Ishikawa (cell line): ENCODE measurements around the gene MRPL41.
A peak's percentile ranks its signal among the peaks of the same experiment; 100 is the strongest.

ENCODE experiments used
- CEBPB ChIP-seq: IDR thresholded peaks from 2 replicates; pipeline ENCODE4 v1.6.1; 2012
- CREB1 ChIP-seq: IDR thresholded peaks from 2 replicates; pipeline ENCODE4 v1.6.1; 2012; ENCODE audit warnings: low read depth
- EGR1 ChIP-seq: IDR thresholded peaks from 2 replicates; pipeline ENCODE4 v1.6.1; 2012
- EP300 ChIP-seq: IDR thresholded peaks from 2 replicates; pipeline ENCODE4 v1.6.1; 2012; ENCODE audit warnings: borderline replicate concordance
- FOXM1 ChIP-seq: IDR thresholded peaks from 2 replicates; pipeline ENCODE4 v1.6.1; 2012; ENCODE audit warnings: low read depth, borderline replicate concordance
- MAX ChIP-seq: IDR thresholded peaks from 2 replicates; pipeline ENCODE4 v1.6.1; 2012
- NFIC ChIP-seq: IDR thresholded peaks from 2 replicates; pipeline ENCODE4 v1.6.1; 2012
- RAD21 ChIP-seq: IDR thresholded peaks from 2 replicates; pipeline ENCODE4 v1.6.1; 2012; ENCODE audit warnings: low read depth
- REST ChIP-seq: IDR thresholded peaks from 2 replicates; pipeline ENCODE4 v1.6.1; 2012; ENCODE audit warnings: low read depth, mild to moderate bottlenecking
- TAF1 ChIP-seq: IDR thresholded peaks from 2 replicates; pipeline ENCODE4 v1.6.1; 2012; ENCODE audit warnings: low read depth, mild to moderate bottlenecking
- TCF12 ChIP-seq: IDR thresholded peaks from 2 replicates; pipeline ENCODE4 v1.6.1; 2012; ENCODE audit warnings: low read depth
- TEAD4 ChIP-seq: IDR thresholded peaks from 2 replicates; pipeline ENCODE4 v1.6.1; 2012
- USF1 ChIP-seq: IDR thresholded peaks from 2 replicates; pipeline ENCODE4 v1.6.1; 2012
- YY1 ChIP-seq: IDR thresholded peaks from 2 replicates; pipeline ENCODE4 v1.6.1; 2012; ENCODE audit warnings: low read depth
- ZBTB7A ChIP-seq: IDR thresholded peaks from 2 replicates; pipeline ENCODE4 v1.6.1; 2012; ENCODE audit warnings: low read depth

Gene MRPL41

GRCh38 chr9:137524161-137524980, 27.3 kb upstream of the MRPL41 start:
- no peak for TF ChIP-seq USF1
- no peak for TF ChIP-seq YY1
- TF ChIP-seq FOXM1, result no peak
- no peak for TF ChIP-seq EGR1
- TF ChIP-seq TCF12, result no peak
- no peak for TF ChIP-seq CEBPB
- no peak for TF ChIP-seq TEAD4
- no peak for TF ChIP-seq RAD21
- no peak for TF ChIP-seq TAF1
- TF ChIP-seq NFIC, result no peak
- TF ChIP-seq ZBTB7A, result no peak
- no peak for TF ChIP-seq CREB1

GRCh38 chr9:137524981-137525317, 26.7 kb upstream of the MRPL41 start:
- TF ChIP-seq EP300 (no peak), EGR1 (no peak), FOXM1 (no peak), NFIC (no peak), YY1 (no peak), TAF1 (no peak), CEBPB (no peak), ZBTB7A (no peak), RAD21 (no peak), CREB1 (no peak), MAX (no peak), REST (no peak), TCF12 (no peak), TEAD4 (no peak), USF1 (no peak)

GRCh38 chr9:137530331-137530730, 21.3 kb upstream of the MRPL41 start:
- TF ChIP-seq CEBPB (no peak), RAD21 (no peak), EP300 (no peak)

GRCh38 chr9:137531099-137531765, 20.4 kb upstream of the MRPL41 start:
- no peak for TF ChIP-seq RAD21
- no peak for TF ChIP-seq TCF12
- TF ChIP-seq ZBTB7A, result no peak

- TF ChIP-seq MAX (peak; percentile 85), REST (no peak), RAD21 (peak; percentile 48), ZBTB7A (no peak), NFIC (no peak), TCF12 (no peak), EP300 (no peak), USF1 (peak; percentile 94), CEBPB (no peak), FOXM1 (no peak)
These were observed 17.2 kb upstream of the MRPL41 start for GRCh38 chr9:137534256-137535119.
